Thyroid gland (tissue), 4 donors: ENCODE measurements around the gene LAMTOR3. TPM values are rescaled to one million over a fixed set of nuclear protein-coding genes. Genes with fewer than 3 reads are reported as not detected.

Source experiments
- DNase-seq, 2 donors: peaks; one replicate each; pipeline ENCODE4 v3.0.0-alpha.2; 2019
- H3K27ac ChIP-seq, 3 donors: fragments of 200-600 bp; sonication (generic); 1 replicate in 2 of 3; 2 replicates in 1 of 3; pipeline ENCODE4 v1.5.1; 2016 to 2019; ENCODE audit warnings: mild to moderate bottlenecking in 1 of 3, moderate library complexity in 1 of 3
- H3K27me3 ChIP-seq: fragments of 200-600 bp; sonication (generic); one replicate; pipeline ENCODE4 v1.5.1; 2019
- H3K36me3 ChIP-seq, 2 donors: fragments of 200-600 bp; sonication (generic); one replicate each; pipeline ENCODE4 v1.5.1; 2016 to 2019
- H3K4me1 ChIP-seq, 2 donors: fragments of 200-600 bp; sonication (generic); one replicate each; pipeline ENCODE4 v1.5.1; 2017 to 2019
- H3K4me3 ChIP-seq, 3 donors: fragments of 200-600 bp; sonication (generic); replicated peaks in 1 of 3; 1 replicate in 2 of 3; 2 replicates in 1 of 3; pipeline ENCODE4 v1.5.1; 2016; ENCODE audit warnings: mild to moderate bottlenecking in 1 of 3
- H3K9me3 ChIP-seq: fragments of 200-600 bp; sonication (generic); one replicate; pipeline ENCODE4 v1.5.1; 2017
- CTCF ChIP-seq, 6 experiments: fragments of 200-600 bp in 3 of 6; fragments of 450-650 bp in 3 of 6; sonication (generic) in 3 of 6; IDR thresholded peaks; one replicate each; pipeline ENCODE4 v1.5.1; 2016 to 2019; ENCODE audit warnings: antibody characterized with exemption in 6 of 6, mild to moderate bottlenecking in 2 of 6, inconsistent platforms in 1 of 6, moderate library complexity in 1 of 6
- POLR2A ChIP-seq, 2 donors: fragments of 450-650 bp; IDR thresholded peaks; one replicate each; pipeline ENCODE4 v1.6.1; 2017; ENCODE audit warnings: antibody characterized with exemption in 2 of 2, mild to moderate bottlenecking in 2 of 2, moderate library complexity in 1 of 2
- WGBS, 2 donors: methylation state at CpG; one replicate each; pipeline ENCODE4 v1.1.5; 2017; 5-methylcytosine and 5-hydroxymethylcytosine counted together
- intact Hi-C: fragments of 100-400 bp; cut with DNase I; formaldehyde crosslinking; loops from one replicate; pipeline ENCODE4 v1.15.1; 2023
- total RNA-seq, 4 donors: library from RNA; depleted of rRNA; stranded (reverse); fragments of >200 nt; gene quantifications; one replicate each; pipeline ENCODE4 v1.2.3, GENCODE V29; 2016

LAMTOR3 gene
- total RNA-seq, 4 donors from 2014 or later = 67.5 to 103 (median 86.1) TPM

- Histone ChIP-seq H3K36me3 (no peaks in the 10 kb centered on the region), H3K27ac (no peak overlapping the region), H3K4me1 (peaks cover 0 to 6% of the 10 kb centered on the region in 2 donors), H3K4me3 (no peak overlapping the region), H3K9me3 (no peaks in the 10 kb centered on the region), H3K27me3 (no peaks in the 10 kb centered on the region)
- DNase-seq = peak; percentile 66 to 68
- TF ChIP-seq POLR2A (IDR thresholded peaks at IDR 0.05) = no peak
- TF ChIP-seq CTCF (IDR thresholded peaks at IDR 0.05) = no peak
- WGBS, 2 donors = 27 to 45% methylated on average over 2 of the region's 2 CpGs
- intact Hi-C loops = no loop called here
Measured at GRCh38 chr4:99859618-99860017, 34.6 kb downstream of the LAMTOR3 start.

GRCh38 chr4:99857307-99857706, 36.9 kb downstream of the LAMTOR3 start:
- WGBS, 2 donors = 75 to 76% methylated on average over 3 of the region's 3 CpGs
- Histone ChIP-seq H3K27ac (no peak overlapping the region), H3K36me3 (no peaks in the 10 kb centered on the region), H3K27me3 (no peaks in the 10 kb centered on the region), H3K4me3 (no peak overlapping the region), H3K9me3 (no peaks in the 10 kb centered on the region), H3K4me1 (peaks cover 0 to 6% of the 10 kb centered on the region in 2 donors)
- TF ChIP-seq POLR2A (IDR thresholded peaks at IDR 0.05) (no peak), CTCF (IDR thresholded peaks at IDR 0.05) (no peak)
- intact Hi-C loops = no loop called here
- DNase-seq = no peak

GRCh38 chr4:99856166-99856565, 38.1 kb downstream of the LAMTOR3 start:
- Histone ChIP-seq H3K27me3 (no peaks in the 10 kb centered on the region), H3K27ac (no peak overlapping the region), H3K4me1 (peaks cover 0 to 6% of the 10 kb centered on the region in 2 donors), H3K9me3 (no peaks in the 10 kb centered on the region), H3K4me3 (no peak overlapping the region), H3K36me3 (no peaks in the 10 kb centered on the region)
- WGBS, 2 donors = 54 to 74% methylated on average over 1 of the region's 1 CpG
- TF ChIP-seq POLR2A (IDR thresholded peaks at IDR 0.05) (no peak), CTCF (IDR thresholded peaks at IDR 0.05) (no peak)
- DNase-seq = no peak
- intact Hi-C loops = no loop called here

GRCh38 chr4:99855678-99856077, 38.5 kb downstream of the LAMTOR3 start:
- H3K4me1 ChIP-seq = peaks cover 0 to 6% of the 10 kb centered on the region in 2 donors
- intact Hi-C loops = no loop called here
- H3K27me3 ChIP-seq = no peaks in the 10 kb centered on the region
- TF ChIP-seq CTCF (IDR thresholded peaks at IDR 0.05) (no peak), POLR2A (IDR thresholded peaks at IDR 0.05) (no peak)
- H3K9me3 ChIP-seq = no peaks in the 10 kb centered on the region
- DNase-seq = no peak
- 81 to 85% methylated on average over 1 of the region's 1 CpG for WGBS, 2 donors
- no peaks in the 10 kb centered on the region for H3K36me3 ChIP-seq
- H3K27ac ChIP-seq = no peak overlapping the region
- no peak overlapping the region for H3K4me3 ChIP-seq

GRCh38 chr4:99853999-99854398, 40.2 kb downstream of the LAMTOR3 start:
- H3K4me1 ChIP-seq = no peaks in the 10 kb centered on the region
- no peak overlapping the region for H3K27ac ChIP-seq
- no peaks in the 10 kb centered on the region for H3K27me3 ChIP-seq
- no peak for DNase-seq
- 18 to 20% methylated on average over 1 of the region's 1 CpG for WGBS, 2 donors
- no peaks in the 10 kb centered on the region for H3K9me3 ChIP-seq
- intact Hi-C loops = no loop called here
- H3K36me3 ChIP-seq = no peaks in the 10 kb centered on the region
- TF ChIP-seq POLR2A (IDR thresholded peaks at IDR 0.05) (no peak), CTCF (IDR thresholded peaks at IDR 0.05) (no peak)
- no peak overlapping the region for H3K4me3 ChIP-seq
